HCT116 (cell line): ENCODE results near the gene OBSCN. TPM values are rescaled to one million over a fixed set of nuclear protein-coding genes. Genes with fewer than 3 reads are reported as not detected.

Experiments used
- ATAC-seq: fragments of 200-7000 bp; cut with Tn5 transposase; 2 replicates; pipeline ENCODE4 v1.9.1; 2020; ENCODE audit warnings: mild to moderate bottlenecking, moderate library complexity
- BruUV-seq: library from RNA; stranded (reverse); fragments of 400-500 nt; replicated peaks from 2 replicates; lab custom pipeline; 2021; lab: Mats Ljungman, UMichigan
- CTCF ChIA-PET: fragments of 300-600 bp; sonication (Branson Sonifier 250); formaldehyde crosslinking; loops from one replicate; lab custom pipeline; 2021; ENCODE audit warnings: antibody characterized with exemption; lab: Charles Lee
- POLR2A ChIA-PET: fragments of 300-600, 350-600 bp; sonication (Branson Sonifier 250); formaldehyde crosslinking; loops from one replicate; lab custom pipeline; 2021; ENCODE audit warnings: antibody characterized with exemption; lab: Charles Lee
- RAD21 ChIA-PET, 2 experiments: fragments of 300-600 bp; sonication (Branson Sonifier 250); formaldehyde crosslinking; loops; one replicate each; lab custom pipeline; 2023; ENCODE audit warnings: low total read pairs in 2 of 2; ENCODE audit not compliant: uncharacterized antibody in 2 of 2, unreplicated experiment in 2 of 2, low non-redundant PET in 1 of 2; lab: Charles Lee
- DNase-seq: peaks from one replicate; pipeline ENCODE4 v3.0.0-alpha.2; 2010; ENCODE audit warnings: low read depth, low spot score
- H2AFZ ChIP-seq: fragments of 200-600 bp; shearing (Covaris generic), sonication (generic); 2 replicates; pipeline ENCODE4 v1.6.1; 2017; ENCODE audit warnings: low read depth, mixed run types, mixed read lengths, antibody characterized with exemption, low read length; ENCODE audit not compliant: poor library complexity, severe bottlenecking
- H3K27ac ChIP-seq: 2 replicates; pipeline ENCODE4 v1.5.1; 2012; ENCODE audit warnings: low read depth, low read length
- H3K27me3 ChIP-seq: fragments of 200-600 bp; sonication (generic); 2 replicates; pipeline ENCODE4 v1.6.1; 2016; ENCODE audit warnings: mixed run types, low read length, mixed read lengths; ENCODE audit not compliant: insufficient read depth
- H3K36me3 ChIP-seq, 2 experiments: fragments of 200-500 bp in 1 of 2; fragments of 200-600 bp in 1 of 2; sonication (Bioruptor generic) in 1 of 2; sonication (generic) in 1 of 2; 2 replicates each; pipeline versions ENCODE4 v1.5.1 to v1.6.1; 2014 to 2016; ENCODE audit warnings: low read length in 2 of 2, inconsistent platforms in 1 of 2, mixed read lengths in 1 of 2, mixed run types in 1 of 2; ENCODE audit not compliant: insufficient read depth in 2 of 2, control insufficient read depth in 1 of 2
- H3K4me1 ChIP-seq, 2 experiments: fragments of 200-600 bp in 1 of 2; sonication (generic) in 1 of 2; 2 replicates each; pipeline versions ENCODE4 v1.5.1 to v1.6.1; 2012 to 2017; ENCODE audit warnings: low read length in 2 of 2, inconsistent platforms in 1 of 2, mild to moderate bottlenecking in 1 of 2, mixed read lengths in 1 of 2, mixed run types in 1 of 2, moderate library complexity in 1 of 2; ENCODE audit not compliant: insufficient read depth in 2 of 2, control insufficient read depth in 1 of 2
- H3K4me2 ChIP-seq: fragments of 200-600 bp; sonication (generic); 2 replicates; pipeline ENCODE4 v1.6.1; 2017; ENCODE audit warnings: mixed run types, low read length, mixed read lengths
- H3K4me3 ChIP-seq, 2 experiments: fragments of 200-600 bp in 1 of 2; sonication (generic) in 1 of 2; replicated peaks in 1 of 2; 2 replicates each; pipeline ENCODE4 v1.5.1; 2011 to 2016; ENCODE audit warnings: low read length in 2 of 2, control low read depth in 1 of 2, low read depth in 1 of 2, mild to moderate bottlenecking in 1 of 2, mixed read lengths in 1 of 2, mixed run types in 1 of 2
- H3K79me2 ChIP-seq: fragments of 200-600 bp; sonication (generic); 2 replicates; pipeline ENCODE4 v1.6.1; 2017; ENCODE audit warnings: mild to moderate bottlenecking, mixed run types, low read length, moderate library complexity, mixed read lengths; ENCODE audit not compliant: insufficient read depth
- H3K9ac ChIP-seq: fragments of 200-600 bp; sonication (generic); 2 replicates; pipeline ENCODE4 v1.6.1; 2016; ENCODE audit warnings: low read length, mixed read lengths
- H3K9me2 ChIP-seq: fragments of 200-600 bp; sonication (generic), shearing (Covaris generic); 2 replicates; pipeline ENCODE4 v1.6.1; 2017; ENCODE audit warnings: mixed run types, mild to moderate bottlenecking, moderate library complexity; ENCODE audit not compliant: insufficient read depth
- H3K9me3 ChIP-seq, 2 experiments: fragments of 200-500 bp in 1 of 2; fragments of 200-600 bp in 1 of 2; sonication (Bioruptor generic) in 1 of 2; sonication (generic) in 1 of 2; 2 replicates each; pipeline ENCODE4 v1.6.1; 2014 to 2017; ENCODE audit warnings: low read length in 2 of 2, mixed read lengths in 2 of 2, inconsistent platforms in 1 of 2, low read depth in 1 of 2, mild to moderate bottlenecking in 1 of 2, mixed run types in 1 of 2, moderate library complexity in 1 of 2; ENCODE audit not compliant: control insufficient read depth in 1 of 2, insufficient read depth in 1 of 2
- H4K20me1 ChIP-seq: fragments of 200-600 bp; sonication (generic), shearing (Covaris generic); 2 replicates; pipeline ENCODE4 v1.6.1; 2017; ENCODE audit warnings: mixed run types, mild to moderate bottlenecking, moderate library complexity; ENCODE audit not compliant: insufficient read depth
- ATF3 ChIP-seq: IDR thresholded peaks from 2 replicates; pipeline ENCODE4 v1.6.1; 2012
- CEBPB ChIP-seq: IDR thresholded peaks from 2 replicates; pipeline ENCODE4 v1.6.1; 2012; ENCODE audit warnings: low read depth
- EGR1 ChIP-seq: IDR thresholded peaks from 2 replicates; pipeline ENCODE4 v1.6.1; 2012; ENCODE audit warnings: low read depth
- ELF1 ChIP-seq: IDR thresholded peaks from 2 replicates; pipeline ENCODE4 v1.6.1; 2012; ENCODE audit warnings: low read depth, borderline replicate concordance
- EZH2 ChIP-seq: fragments of 200-600 bp; sonication (generic); IDR thresholded peaks from 2 replicates; pipeline ENCODE4 v1.6.1; 2017; ENCODE audit warnings: antibody characterized with exemption, mixed run types
- JUND ChIP-seq: IDR thresholded peaks from 2 replicates; pipeline ENCODE4 v1.6.1; 2012
- MAX ChIP-seq: IDR thresholded peaks from 2 replicates; pipeline ENCODE4 v1.6.1; 2012
- POLR2AphosphoS5 ChIP-seq: IDR thresholded peaks from 2 replicates; pipeline ENCODE4 v1.6.1; 2011; ENCODE audit warnings: mild to moderate bottlenecking, low read depth, low read length, moderate library complexity
- RAD21 ChIP-seq: IDR thresholded peaks from 2 replicates; pipeline ENCODE4 v1.6.1; 2012; ENCODE audit warnings: low read depth, mild to moderate bottlenecking
- REST ChIP-seq: IDR thresholded peaks from 2 replicates; pipeline ENCODE4 v1.6.1; 2012; ENCODE audit warnings: low read depth
- SIN3A ChIP-seq: IDR thresholded peaks from 2 replicates; pipeline ENCODE4 v1.6.1; 2012; ENCODE audit warnings: low read depth
- SRF ChIP-seq: IDR thresholded peaks from 2 replicates; pipeline ENCODE4 v1.6.1; 2012; ENCODE audit warnings: low read depth
- TCF7L2 ChIP-seq: IDR thresholded peaks from 2 replicates; pipeline ENCODE4 v1.7.0; 2011; ENCODE audit warnings: borderline replicate concordance, inconsistent platforms; ENCODE audit not compliant: insufficient read depth, insufficient read length; ENCODE audit errors: extremely low read depth
- YY1 ChIP-seq: IDR thresholded peaks from 2 replicates; pipeline ENCODE4 v1.6.1; 2011; ENCODE audit warnings: low read length, low read depth, moderate library complexity, mild to moderate bottlenecking; ENCODE audit not compliant: insufficient replicate concordance; ENCODE audit errors: extremely low read depth
- ZBTB33 ChIP-seq: IDR thresholded peaks from 2 replicates; pipeline ENCODE4 v1.6.1; 2011; ENCODE audit warnings: mild to moderate bottlenecking, low read length, moderate library complexity; ENCODE audit not compliant: insufficient replicate concordance; ENCODE audit errors: extremely low read depth
- ZFX ChIP-seq: fragments of 450-650 bp; IDR thresholded peaks from 2 replicates; pipeline ENCODE4 v1.6.1; 2017
- intact Hi-C: fragments of 100-400 bp; cut with micrococcal nuclease; formaldehyde crosslinking; loops from 2 replicates; pipeline ENCODE4 v1.10.0; 2022
- total RNA-seq: library from RNA; stranded (reverse); gene quantifications from one replicate; pipeline ENCODE4 v1.2.1, GENCODE V29; 2021; ENCODE audit not compliant: unreplicated experiment
- TF ChIP-seq, protein P1 (sequence below), 3 experiments: fragments of 200-600 bp in 1 of 3; sonication (generic) in 1 of 3; IDR thresholded peaks in 2 of 3; conservative IDR thresholded peaks in 1 of 3; 2 replicates each; pipeline ENCODE4 v1.5.1; 2012 to 2017; ENCODE audit warnings: low read depth in 2 of 3, low read length in 2 of 3, antibody characterized with exemption in 1 of 3, borderline replicate concordance in 1 of 3, control low read depth in 1 of 3, mild to moderate bottlenecking in 1 of 3, mixed read lengths in 1 of 3, mixed run types in 1 of 3, moderate library complexity in 1 of 3; ENCODE audit not compliant: insufficient read depth in 1 of 3

OBSCN gene
- total RNA-seq, 1 experiment from 2014 or later, result 16.6 TPM

DNA sequence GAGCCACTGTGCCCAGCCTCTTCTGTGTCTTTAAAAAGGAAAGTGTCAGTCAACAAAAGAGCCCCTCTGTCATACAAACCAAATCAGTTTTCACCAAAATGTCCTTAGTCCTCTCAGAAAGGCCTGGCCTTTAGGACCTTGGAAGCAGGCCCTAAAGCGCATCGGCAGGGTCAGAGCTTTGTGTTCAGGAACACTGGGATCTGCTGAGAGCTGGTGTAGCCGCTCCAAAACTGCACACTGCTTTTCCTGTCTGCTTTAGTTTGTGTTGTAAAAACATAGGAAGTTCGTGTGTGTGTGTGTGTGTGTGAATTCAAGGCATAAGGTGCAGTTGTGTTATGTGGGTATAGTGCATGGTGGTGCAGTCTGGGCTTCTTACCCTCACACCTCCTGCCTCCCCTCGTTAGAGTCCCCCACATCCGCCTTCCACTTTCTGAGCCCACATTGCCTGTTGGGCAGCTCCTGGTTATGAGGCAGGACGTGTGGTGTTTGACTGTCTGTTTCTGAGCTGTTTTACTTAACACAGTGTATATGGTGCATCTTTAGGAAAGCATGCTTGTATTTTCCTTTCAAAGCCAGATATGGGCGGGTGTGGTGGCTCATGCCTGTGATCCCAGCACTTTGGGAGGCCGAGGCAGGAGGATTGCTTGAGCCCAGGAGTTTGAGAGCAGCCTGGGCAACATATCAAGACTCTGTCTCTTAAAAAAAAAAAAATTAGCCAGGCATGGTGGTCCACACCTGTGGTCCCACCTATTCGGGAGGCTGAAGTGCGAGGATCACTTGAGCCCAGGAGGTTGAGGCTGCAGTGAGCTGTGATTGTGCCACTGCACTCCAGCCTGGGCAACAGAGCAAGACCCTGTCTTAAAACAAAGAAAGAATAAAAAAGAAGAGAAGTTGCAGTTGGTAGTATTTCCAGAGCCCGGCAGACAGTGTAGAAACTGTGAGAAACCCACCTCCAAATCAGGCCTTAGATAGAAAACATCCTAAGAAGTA, 29.8 kb upstream of the OBSCN start:
- H3K4me3 ChIP-seq, result no peak overlapping the region
- intact Hi-C loops, result no loop called here
- no peak overlapping the region for H3K9ac ChIP-seq
- no peak overlapping the region for H3K4me2 ChIP-seq
- ChIA-PET CTCF (interaction anchor here (1.2 to 1.4 kb wide), 2 partner anchors 13 to 178 kb away, joined by 3 to 4 read pairs; partner anchors contain the start of gene IBA57), RAD21 (no interaction called here), POLR2A (interaction anchor here (1.6 kb wide), 1 partner anchor 13 kb away, joined by 3 read pairs; no protein-coding TSS in a partner anchor)
- no peak overlapping the region for H2AFZ ChIP-seq
- no peak for DNase-seq
- H3K9me3 ChIP-seq, result no peaks in the 10 kb centered on the region
- H3K79me2 ChIP-seq, result no peaks in the 10 kb centered on the region
- no peaks in the 10 kb centered on the region for H3K9me2 ChIP-seq
- no TSS peak for BruUV-seq
- no peaks in the 10 kb centered on the region for H4K20me1 ChIP-seq
- no peak for ATAC-seq
- no peak overlapping the region for H3K27ac ChIP-seq
- peaks cover 5 to 25% of the 10 kb centered on the region in 2 experiments for H3K4me1 ChIP-seq
- no peaks in the 10 kb centered on the region for H3K36me3 ChIP-seq
- no peaks in the 10 kb centered on the region for H3K27me3 ChIP-seq
- no peak for TF ChIP-seq YY1
- TF ChIP-seq TCF7L2, result no peak
- TF ChIP-seq CEBPB, result no peak
- no peak for TF ChIP-seq MAX
- TF ChIP-seq EZH2, result no peak
- no peak for TF ChIP-seq ZBTB33
- TF ChIP-seq RAD21, result no peak
- no peak for TF ChIP-seq SRF
- TF ChIP-seq POLR2AphosphoS5, result no peak
- TF ChIP-seq ATF3, result no peak
- TF ChIP-seq ZFX, result no peak
- TF ChIP-seq REST, result no peak
- TF ChIP-seq, protein P1, sequence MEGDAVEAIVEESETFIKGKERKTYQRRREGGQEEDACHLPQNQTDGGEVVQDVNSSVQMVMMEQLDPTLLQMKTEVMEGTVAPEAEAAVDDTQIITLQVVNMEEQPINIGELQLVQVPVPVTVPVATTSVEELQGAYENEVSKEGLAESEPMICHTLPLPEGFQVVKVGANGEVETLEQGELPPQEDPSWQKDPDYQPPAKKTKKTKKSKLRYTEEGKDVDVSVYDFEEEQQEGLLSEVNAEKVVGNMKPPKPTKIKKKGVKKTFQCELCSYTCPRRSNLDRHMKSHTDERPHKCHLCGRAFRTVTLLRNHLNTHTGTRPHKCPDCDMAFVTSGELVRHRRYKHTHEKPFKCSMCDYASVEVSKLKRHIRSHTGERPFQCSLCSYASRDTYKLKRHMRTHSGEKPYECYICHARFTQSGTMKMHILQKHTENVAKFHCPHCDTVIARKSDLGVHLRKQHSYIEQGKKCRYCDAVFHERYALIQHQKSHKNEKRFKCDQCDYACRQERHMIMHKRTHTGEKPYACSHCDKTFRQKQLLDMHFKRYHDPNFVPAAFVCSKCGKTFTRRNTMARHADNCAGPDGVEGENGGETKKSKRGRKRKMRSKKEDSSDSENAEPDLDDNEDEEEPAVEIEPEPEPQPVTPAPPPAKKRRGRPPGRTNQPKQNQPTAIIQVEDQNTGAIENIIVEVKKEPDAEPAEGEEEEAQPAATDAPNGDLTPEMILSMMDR (IDR thresholded peaks at IDR 0.05 in 2 of 3, conservative IDR thresholded peaks at IDR 0.05 in 1 of 3; ENCODE audit: borderline replicate concordance in 1 of 3, insufficient read depth in 1 of 3, low read depth in 2 of 3, low read length in 2 of 3), result no peak
- TF ChIP-seq SIN3A, result no peak
- no peak for TF ChIP-seq ELF1
- TF ChIP-seq JUND, result no peak
- TF ChIP-seq EGR1, result no peak
